Ureter (tissue), 1 donor: ENCODE results near the gene ZNF79. TPM values are rescaled to one million over a fixed set of nuclear protein-coding genes. Genes with fewer than 3 reads are reported as not detected.

Source experiments
- total RNA-seq: library from RNA; stranded (reverse); gene quantifications from one replicate; pipeline ENCODE4 v1.2.4, GENCODE V29; 2023
- donor health status: DM: yes; HTN: yes; CAD: no.

The ZNF79 gene
- total RNA-seq, 1 donor from 2014 or later = 13.2 TPM

Other genes with a start within 250 kb of the ZNF79 start
- gene GARNL3, start 159.6 kb upstream of the ZNF79 start, total RNA-seq = 59.0 TPM
- gene SLC2A8, start 27.2 kb upstream of the ZNF79 start, total RNA-seq = 38.4 TPM
- 1,953 TPM for gene RPL12, start 27.0 kb downstream of the ZNF79 start, total RNA-seq
- 30.4 TPM for gene LRSAM1, start 27.1 kb downstream of the ZNF79 start, total RNA-seq
- 29.8 TPM for gene STXBP1, start 187.9 kb downstream of the ZNF79 start, total RNA-seq